Breast epithelium (tissue), 3 donors: ENCODE measurements around the gene MAP3K8.

Experiments used
- POLR2A ChIP-seq: fragments of 450-650 bp; IDR thresholded peaks from one replicate; pipeline ENCODE4 v1.6.1; 2016; ENCODE audit warnings: antibody characterized with exemption, mild to moderate bottlenecking, moderate library complexity
- TF ChIP-seq, protein P1 (sequence below), 3 donors: fragments of 450-650 bp; IDR thresholded peaks; one replicate each; pipeline ENCODE4 v1.5.1; 2016 to 2017; ENCODE audit warnings: antibody characterized with exemption in 3 of 3, mild to moderate bottlenecking in 3 of 3, moderate library complexity in 3 of 3

DNA sequence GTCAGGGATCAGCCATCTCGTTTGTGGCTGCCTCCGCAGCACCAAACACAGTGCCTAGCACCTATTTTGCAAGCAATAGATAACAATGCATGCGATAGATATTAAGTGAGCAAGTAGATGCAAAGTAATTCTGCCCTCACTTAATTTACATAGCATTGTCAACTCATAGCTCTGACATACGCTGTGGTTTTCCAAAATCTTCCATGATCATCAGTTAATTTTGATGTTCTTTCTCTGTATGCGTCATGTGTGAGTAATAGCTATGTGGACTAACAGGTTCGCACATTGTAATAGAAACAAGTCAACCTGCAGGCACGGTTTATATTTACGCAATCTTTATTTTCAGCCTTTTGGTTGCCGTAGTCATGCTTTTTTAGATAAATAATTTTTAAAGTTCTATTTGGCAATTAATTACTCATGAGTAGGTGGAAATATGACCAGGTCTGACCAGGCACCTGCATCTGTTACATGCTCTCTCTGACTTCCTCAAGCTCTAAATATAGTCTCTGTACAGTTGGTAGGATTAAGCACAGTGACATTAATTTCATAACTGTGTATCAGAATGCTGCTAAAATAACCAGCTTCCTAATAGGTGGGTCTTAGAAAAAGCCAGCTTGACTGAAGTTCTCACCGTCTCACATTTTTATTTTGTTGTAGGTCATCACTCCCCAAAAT is 13.3 kb downstream of the MAP3K8 start:
- TF ChIP-seq, protein P1, sequence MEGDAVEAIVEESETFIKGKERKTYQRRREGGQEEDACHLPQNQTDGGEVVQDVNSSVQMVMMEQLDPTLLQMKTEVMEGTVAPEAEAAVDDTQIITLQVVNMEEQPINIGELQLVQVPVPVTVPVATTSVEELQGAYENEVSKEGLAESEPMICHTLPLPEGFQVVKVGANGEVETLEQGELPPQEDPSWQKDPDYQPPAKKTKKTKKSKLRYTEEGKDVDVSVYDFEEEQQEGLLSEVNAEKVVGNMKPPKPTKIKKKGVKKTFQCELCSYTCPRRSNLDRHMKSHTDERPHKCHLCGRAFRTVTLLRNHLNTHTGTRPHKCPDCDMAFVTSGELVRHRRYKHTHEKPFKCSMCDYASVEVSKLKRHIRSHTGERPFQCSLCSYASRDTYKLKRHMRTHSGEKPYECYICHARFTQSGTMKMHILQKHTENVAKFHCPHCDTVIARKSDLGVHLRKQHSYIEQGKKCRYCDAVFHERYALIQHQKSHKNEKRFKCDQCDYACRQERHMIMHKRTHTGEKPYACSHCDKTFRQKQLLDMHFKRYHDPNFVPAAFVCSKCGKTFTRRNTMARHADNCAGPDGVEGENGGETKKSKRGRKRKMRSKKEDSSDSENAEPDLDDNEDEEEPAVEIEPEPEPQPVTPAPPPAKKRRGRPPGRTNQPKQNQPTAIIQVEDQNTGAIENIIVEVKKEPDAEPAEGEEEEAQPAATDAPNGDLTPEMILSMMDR (IDR thresholded peaks at IDR 0.05): no peak
- no peak for TF ChIP-seq POLR2A
